H1 (cell line): ENCODE data around the gene CFAP58. TPM values are rescaled to one million over a fixed set of nuclear protein-coding genes. Genes with fewer than 3 reads are reported as not detected.

Source experiments
- CTCF ChIA-PET: fragments of 300-600 bp; sonication (Branson Sonifier 250); formaldehyde crosslinking; loops from one replicate; lab custom pipeline; 2021; ENCODE audit not compliant: partially characterized antibody; lab: Charles Lee
- POLR2A ChIA-PET: fragments of 300-600 bp; sonication (Branson Sonifier 250); formaldehyde crosslinking; loops from one replicate; lab custom pipeline; 2021; ENCODE audit warnings: inconsistent platforms; ENCODE audit not compliant: partially characterized antibody; lab: Charles Lee
- DNase-seq, 2 experiments: peaks; one replicate each; pipeline versions ENCODE4 v3.0.0 to v3.0.0-alpha.2; 2010 to 2022; ENCODE audit warnings: low spot score in 2 of 2, low read depth in 1 of 2, mixed read lengths in 1 of 2
- FAIRE-seq: peaks from 2 replicates; lab custom pipeline; 2011; peaks lifted over from hg19 to GRCh38; lab: Jason Lieb, UNC
- H2AFZ ChIP-seq: 2 replicates; pipeline ENCODE4 v1.8.1; 2012; ENCODE audit warnings: low read length, inconsistent platforms
- H2AK5ac ChIP-seq: 2 replicates; pipeline ENCODE4 v1.6.1; 2013; ENCODE audit warnings: low read depth, low read length
- H2BK120ac ChIP-seq: replicated peaks from 2 replicates; pipeline ENCODE3; 2013; ENCODE audit warnings: low read depth, low read length, inconsistent platforms
- H2BK12ac ChIP-seq: 2 replicates; pipeline ENCODE4 v1.6.1; 2013; ENCODE audit warnings: low read depth, low read length
- H2BK15ac ChIP-seq: 2 replicates; pipeline ENCODE4 v1.6.1; 2013; ENCODE audit warnings: low read length
- H2BK20ac ChIP-seq: 2 replicates; pipeline ENCODE4 v1.6.1; 2013; ENCODE audit warnings: low read length
- H2BK5ac ChIP-seq: 2 replicates; pipeline ENCODE4 v1.6.1; 2013; ENCODE audit warnings: low read depth, low read length
- H3K14ac ChIP-seq: 2 replicates; pipeline ENCODE4 v1.6.1; 2013; ENCODE audit warnings: inconsistent platforms; ENCODE audit not compliant: insufficient read length
- H3K18ac ChIP-seq: 2 replicates; pipeline ENCODE4 v1.6.1; 2013; ENCODE audit warnings: low read length; ENCODE audit errors: extremely low read depth
- H3K23ac ChIP-seq: 2 replicates; pipeline ENCODE4 v1.6.1; 2013; ENCODE audit warnings: inconsistent platforms; ENCODE audit not compliant: insufficient read length
- H3K23me2 ChIP-seq: 2 replicates; pipeline ENCODE4 v1.6.1; 2013; ENCODE audit warnings: low read depth, low read length
- H3K27ac ChIP-seq: 2 replicates; pipeline ENCODE4 v1.6.1; 2011; ENCODE audit warnings: low read depth, low read length, inconsistent platforms
- H3K27me3 ChIP-seq, 4 experiments: replicated peaks in 1 of 4; 1 replicate in 1 of 4; 2 replicates in 3 of 4; pipeline versions ENCODE4 v1.6.1 to v1.8.1; 2011 to 2013; ENCODE audit warnings: low read length in 3 of 4, mild to moderate bottlenecking in 3 of 4, inconsistent platforms in 2 of 4, mixed read lengths in 2 of 4, moderate library complexity in 1 of 4; ENCODE audit not compliant: control insufficient read depth in 3 of 4, insufficient read depth in 3 of 4; ENCODE audit errors: extremely low read depth in 1 of 4
- H3K36me3 ChIP-seq, 4 experiments: 2 replicates each; pipeline versions ENCODE4 v1.6.1 to v1.8.1; 2011 to 2013; ENCODE audit warnings: mild to moderate bottlenecking in 4 of 4, low read length in 3 of 4, moderate library complexity in 2 of 4, control low read depth in 1 of 4, inconsistent platforms in 1 of 4; ENCODE audit not compliant: insufficient read depth in 4 of 4, control insufficient read depth in 2 of 4
- H3K4ac ChIP-seq: replicated peaks from 2 replicates; pipeline ENCODE3; 2013; ENCODE audit warnings: low read length, low read depth, mixed read lengths, inconsistent platforms; ENCODE audit not compliant: insufficient read length
- H3K4me1 ChIP-seq, 4 experiments: replicated peaks in 1 of 4; 1 replicate in 1 of 4; 2 replicates in 3 of 4; pipeline versions ENCODE4 v1.6.1 to v1.8.1; 2011 to 2013; ENCODE audit warnings: low read length in 3 of 4, inconsistent platforms in 2 of 4, mixed read lengths in 1 of 4; ENCODE audit not compliant: insufficient read depth in 4 of 4, control insufficient read depth in 3 of 4
- H3K4me2 ChIP-seq, 2 experiments: 2 replicates each; pipeline versions ENCODE4 v1.6.1 to v1.8.1; 2011 to 2013; ENCODE audit warnings: low read depth in 2 of 2, low read length in 2 of 2, control low read depth in 1 of 2, inconsistent platforms in 1 of 2, mild to moderate bottlenecking in 1 of 2; ENCODE audit not compliant: insufficient read depth in 1 of 2
- H3K4me3 ChIP-seq, 4 experiments: fragments of 200-600, 300-600 bp in 1 of 4; sonication (generic), shearing (Covaris generic), sonication (Bioruptor Twin) in 1 of 4; 2 replicates each; pipeline versions ENCODE4 v1.5.1 to v1.8.1; 2011 to 2016; ENCODE audit warnings: low read length in 4 of 4, low read depth in 3 of 4, control low read depth in 2 of 4, inconsistent platforms in 2 of 4, mild to moderate bottlenecking in 2 of 4, mixed read lengths in 1 of 4, moderate library complexity in 1 of 4; ENCODE audit not compliant: insufficient read depth in 2 of 4; ENCODE audit errors: extremely low read depth in 1 of 4
- H3K56ac ChIP-seq: replicated peaks from 2 replicates; pipeline ENCODE3; 2013; ENCODE audit warnings: low read depth, mild to moderate bottlenecking, mixed read lengths, low read length, inconsistent platforms; ENCODE audit not compliant: insufficient read length
- H3K79me1 ChIP-seq: 2 replicates; pipeline ENCODE4 v1.6.1; 2013; ENCODE audit warnings: low read depth, low read length, control low read depth
- H3K79me2 ChIP-seq, 2 experiments: 2 replicates each; pipeline versions ENCODE4 v1.6.1 to v1.8.1; 2012 to 2013; ENCODE audit warnings: low read length in 2 of 2, mild to moderate bottlenecking in 2 of 2, inconsistent platforms in 1 of 2; ENCODE audit not compliant: insufficient read depth in 2 of 2, control insufficient read depth in 1 of 2
- H3K9ac ChIP-seq, 4 experiments: replicated peaks in 1 of 4; 1 replicate in 1 of 4; 2 replicates in 3 of 4; pipeline versions ENCODE4 v1.6.1 to v1.8.1; 2011 to 2013; ENCODE audit warnings: low read depth in 3 of 4, low read length in 3 of 4, control low read depth in 2 of 4, mild to moderate bottlenecking in 2 of 4, moderate library complexity in 2 of 4, inconsistent platforms in 1 of 4; ENCODE audit errors: extremely low read depth in 1 of 4
- H3K9me3 ChIP-seq, 2 experiments: 2 replicates each; pipeline versions ENCODE4 v1.6.1 to v1.8.1; 2012 to 2013; ENCODE audit warnings: mild to moderate bottlenecking in 2 of 2, moderate library complexity in 2 of 2, control low read depth in 1 of 2, inconsistent platforms in 1 of 2, low read depth in 1 of 2, low read length in 1 of 2, mixed read lengths in 1 of 2; ENCODE audit not compliant: insufficient read depth in 2 of 2
- H4K20me1 ChIP-seq, 2 experiments: replicated peaks in 1 of 2; 2 replicates each; pipeline versions ENCODE3 to v1.8.1; 2011 to 2013; ENCODE audit warnings: inconsistent platforms in 2 of 2, low read length in 2 of 2, mild to moderate bottlenecking in 1 of 2; ENCODE audit not compliant: insufficient read depth in 2 of 2, control insufficient read depth in 1 of 2
- H4K5ac ChIP-seq: 2 replicates; pipeline ENCODE4 v1.6.1; 2013; ENCODE audit warnings: low read length, low read depth, mixed read lengths, inconsistent platforms; ENCODE audit not compliant: insufficient read length
- H4K8ac ChIP-seq: 2 replicates; pipeline ENCODE4 v1.8.0; 2013; ENCODE audit warnings: mild to moderate bottlenecking, moderate library complexity, low read length, inconsistent platforms; ENCODE audit not compliant: insufficient read depth; ENCODE audit errors: extremely low read depth
- H4K91ac ChIP-seq: replicated peaks from 2 replicates; pipeline ENCODE3; 2013; ENCODE audit warnings: low read length, mixed read lengths, inconsistent platforms; ENCODE audit not compliant: insufficient read length
- CHD1 ChIP-seq: IDR thresholded peaks from 2 replicates; pipeline ENCODE4 v1.6.1; 2012; ENCODE audit warnings: low read depth, low read length, improper control_type of control experiment
- CHD2 ChIP-seq: IDR thresholded peaks from 2 replicates; pipeline ENCODE4 v1.6.1; 2012; ENCODE audit warnings: low read length, improper control_type of control experiment
- CTBP2 ChIP-seq: IDR thresholded peaks from 2 replicates; pipeline ENCODE4 v1.7.0; 2011; ENCODE audit warnings: borderline replicate concordance, mild to moderate bottlenecking, moderate library complexity, mixed read lengths, low read length; ENCODE audit not compliant: insufficient read depth, insufficient read length
- EGR1 ChIP-seq: IDR thresholded peaks from 2 replicates; pipeline ENCODE4 v1.6.1; 2011; ENCODE audit warnings: low read depth, low read length, borderline replicate concordance
- EP300 ChIP-seq, 2 experiments: IDR thresholded peaks; 1 replicate in 1 of 2; 2 replicates in 1 of 2; pipeline ENCODE4 v1.6.1; 2011 to 2012; ENCODE audit warnings: low read depth in 2 of 2, low read length in 2 of 2, mild to moderate bottlenecking in 2 of 2, borderline replicate concordance in 1 of 2, inconsistent platforms in 1 of 2, moderate library complexity in 1 of 2
- HDAC6 ChIP-seq: IDR thresholded peaks from one replicate; pipeline ENCODE4 v1.7.1; 2012; ENCODE audit warnings: low read depth, mild to moderate bottlenecking, inconsistent platforms, low read length, moderate library complexity
- JUND ChIP-seq: IDR thresholded peaks from 2 replicates; pipeline ENCODE4 v1.6.1; 2011; ENCODE audit warnings: mild to moderate bottlenecking, improper control_type of control experiment, low read length
- KDM1A ChIP-seq: fragments of 200-600, 300-600 bp; sonication (generic); IDR thresholded peaks from 2 replicates; pipeline ENCODE4 v1.7.1; 2016; ENCODE audit warnings: mild to moderate bottlenecking, low read length, borderline replicate concordance
- MAFK ChIP-seq: IDR thresholded peaks from 2 replicates; pipeline ENCODE4 v1.6.1; 2012; ENCODE audit warnings: low read depth, mild to moderate bottlenecking, improper control_type of control experiment, low read length
- NRF1 ChIP-seq: IDR thresholded peaks from 2 replicates; pipeline ENCODE4 v1.6.1; 2011; ENCODE audit warnings: mild to moderate bottlenecking, low read depth, low read length, improper control_type of control experiment
- RNF2 ChIP-seq: fragments of 200-900, 300-1000 bp; sonication (generic); IDR thresholded peaks from 2 replicates; pipeline ENCODE4 v1.7.1; 2016; ENCODE audit warnings: borderline replicate concordance, low read depth, mild to moderate bottlenecking, antibody characterized with exemption, low read length; ENCODE audit not compliant: poor library complexity, severe bottlenecking; ENCODE audit errors: missing control alignments
- TBP ChIP-seq: IDR thresholded peaks from 2 replicates; pipeline ENCODE4 v1.6.1; 2011; ENCODE audit warnings: low read depth, low read length, improper control_type of control experiment
- TEAD4 ChIP-seq: IDR thresholded peaks from 2 replicates; pipeline ENCODE4 v1.6.1; 2012; ENCODE audit warnings: low read depth, low read length, inconsistent platforms, mixed read lengths
- YY1 ChIP-seq: IDR thresholded peaks from 2 replicates; pipeline ENCODE4 v1.6.1; 2011; ENCODE audit warnings: low read depth, mild to moderate bottlenecking, low read length
- WGBS, 2 experiments: shearing (Covaris generic) in 1 of 2; methylation state at CpG; one replicate each; pipeline versions ENCODE4 v1.1.6 to v1.1.7; 2013 to 2015; ENCODE audit warnings: low lambda C conversion rate in 2 of 2, mixed read lengths in 2 of 2, inconsistent platforms in 1 of 2, low coverage in 1 of 2, missing lambda C conversion rate in 1 of 2; ENCODE audit not compliant: insufficient replicate concordance in 2 of 2, insufficient coverage in 1 of 2, insufficient read length in 1 of 2; ENCODE audit errors: extremely low coverage in 1 of 2, missing lambda C conversion rate in 1 of 2; 5-methylcytosine and 5-hydroxymethylcytosine counted together
- polyA plus RNA-seq, 7 experiments: library from polyadenylated mRNA; depleted of rRNA in 3 of 7; stranded (reverse) in 5 of 7; unstranded in 2 of 7; fragments of >200 nt in 5 of 7; fragments of 200-250 nt in 2 of 7; gene quantifications; 1 replicate in 5 of 7; 2 replicates in 1 of 7; 4 replicates in 1 of 7; pipeline versions ENCODE4 v1.2.1 to v1.2.3, GENCODE V29; 2011 to 2013; ENCODE audit warnings: missing spikeins in 2 of 7, mixed read lengths in 2 of 7
- total RNA-seq: library from RNA; stranded (reverse); fragmentation: NEBNext Ultra II Directional; extraction: Animal tissue kit (Norgen Biotek cat#: 25700); gene quantifications from 2 replicates; pipeline ENCODE4 v1.2.1, GENCODE V29; 2021

Gene CFAP58
- total and polyA plus RNA-seq, 2 of the 8 experiments (the other 6 are each of a cell fraction or from before 2014, with no cell fraction given): 0.32 to 0.71 TPM

- CTCF ChIA-PET: interaction anchor here (1.2 to 3.3 kb wide), 6 partner anchors 13 to 199 kb away, joined by 3 to 13 read pairs (median 6); no protein-coding TSS in a partner anchor
- H3K27ac ChIP-seq: no peak overlapping the region
- no peaks in the 10 kb centered on the region for H3K36me3 ChIP-seq
- TF ChIP-seq KDM1A (no peak), YY1 (no peak), JUND (no peak), CHD2 (no peak), HDAC6 (no peak), EGR1 (no peak), CTBP2 (no peak), NRF1 (no peak), MAFK (no peak), CHD1 (no peak), TEAD4 (no peak), EP300 (IDR thresholded peaks at IDR 0.05; ENCODE audit: borderline replicate concordance in 1 of 2, low read depth in 2 of 2, low read length in 2 of 2) (no peak), RNF2 (no peak), TBP (no peak)
Measured at GRCh38 chr10:104380336-104380735, 26.7 kb downstream of the CFAP58 start.

More at GRCh38 chr10:104380336-104380735, 26.7 kb downstream of the CFAP58 start:
- Histone ChIP-seq H3K4me1 (peaks cover 0 to 5% (median 2%) of the 10 kb centered on the region in 4 experiments; a peak in 2 of 7 replicates), H3K4ac (no peak overlapping the region), H3K14ac (no peak overlapping the region), H3K79me2 (no peaks in the 10 kb centered on the region), H2BK5ac (no peak overlapping the region), H3K9ac (no peak overlapping the region), H2AFZ (no peak overlapping the region), H3K18ac (no peak overlapping the region), H4K8ac (no peak overlapping the region), H3K23me2 (no peaks in the 10 kb centered on the region), H4K5ac (no peak overlapping the region), H3K27me3 (no peaks in the 10 kb centered on the region), H4K91ac (no peak overlapping the region), H3K4me2 (no peak overlapping the region), H4K20me1 (no peaks in the 10 kb centered on the region), H2BK20ac (no peak overlapping the region), H3K23ac (no peak overlapping the region), H2BK120ac (no peak overlapping the region), H3K79me1 (no peaks in the 10 kb centered on the region), H2BK15ac (no peak overlapping the region), H3K4me3 (no peak overlapping the region), H2BK12ac (no peak overlapping the region), H3K9me3 (no peaks in the 10 kb centered on the region), H3K56ac (no peak overlapping the region), H2AK5ac (no peak overlapping the region)
- POLR2A ChIA-PET: interaction anchor here (0.9 kb wide), 1 partner anchor 59 kb away, joined by 3 read pairs; no protein-coding TSS in a partner anchor
- 84% methylated on average over 4 of the region's 4 CpGs; no CpG with 5 or more reads in 1 of the 2 experiments for WGBS, 2 experiments
- FAIRE-seq (no peak), DNase-seq (no peak)
